Measurements from ENCODE around the gene KLHL17.

Gene KLHL17

GRCh38 chr1:959731-960362, 537 bp upstream of the KLHL17 start:
- in situ Hi-C loops (cut with MboI; ENCODE audit: low sequenced_read_pairs, unreplicated experiment), result loop anchor here (10.0 kb wide), 1 partner anchor 55 kb away; no protein-coding TSS in a partner anchor
- TF ChIP-seq, protein P1, sequence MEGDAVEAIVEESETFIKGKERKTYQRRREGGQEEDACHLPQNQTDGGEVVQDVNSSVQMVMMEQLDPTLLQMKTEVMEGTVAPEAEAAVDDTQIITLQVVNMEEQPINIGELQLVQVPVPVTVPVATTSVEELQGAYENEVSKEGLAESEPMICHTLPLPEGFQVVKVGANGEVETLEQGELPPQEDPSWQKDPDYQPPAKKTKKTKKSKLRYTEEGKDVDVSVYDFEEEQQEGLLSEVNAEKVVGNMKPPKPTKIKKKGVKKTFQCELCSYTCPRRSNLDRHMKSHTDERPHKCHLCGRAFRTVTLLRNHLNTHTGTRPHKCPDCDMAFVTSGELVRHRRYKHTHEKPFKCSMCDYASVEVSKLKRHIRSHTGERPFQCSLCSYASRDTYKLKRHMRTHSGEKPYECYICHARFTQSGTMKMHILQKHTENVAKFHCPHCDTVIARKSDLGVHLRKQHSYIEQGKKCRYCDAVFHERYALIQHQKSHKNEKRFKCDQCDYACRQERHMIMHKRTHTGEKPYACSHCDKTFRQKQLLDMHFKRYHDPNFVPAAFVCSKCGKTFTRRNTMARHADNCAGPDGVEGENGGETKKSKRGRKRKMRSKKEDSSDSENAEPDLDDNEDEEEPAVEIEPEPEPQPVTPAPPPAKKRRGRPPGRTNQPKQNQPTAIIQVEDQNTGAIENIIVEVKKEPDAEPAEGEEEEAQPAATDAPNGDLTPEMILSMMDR (IDR thresholded peaks at IDR 0.05; ENCODE audit: borderline replicate concordance, control extremely low read depth, extremely low read depth, insufficient read depth, missing control alignments), result no peak
- no peak for DNase-seq (ENCODE audit: low spot score)

GRCh38 chr1:961132-961669, 817 bp downstream of the KLHL17 start:
- DNase-seq (ENCODE audit: low spot score), result no peak
- TF ChIP-seq, protein P1 (IDR thresholded peaks at IDR 0.05; ENCODE audit: borderline replicate concordance, control extremely low read depth, extremely low read depth, insufficient read depth, missing control alignments), result no peak
- in situ Hi-C loops (cut with MboI; ENCODE audit: low sequenced_read_pairs, unreplicated experiment), result loop anchor here (10.0 kb wide), 1 partner anchor 56 kb away; no protein-coding TSS in a partner anchor

GRCh38 chr1:962381-963300, 2.3 kb downstream of the KLHL17 start:
- no peak for DNase-seq (ENCODE audit: low spot score)
- in situ Hi-C loops (cut with MboI; ENCODE audit: low sequenced_read_pairs, unreplicated experiment), result loop anchor here (10.0 kb wide), 1 partner anchor 58 kb away; no protein-coding TSS in a partner anchor
- TF ChIP-seq, protein P1 (IDR thresholded peaks at IDR 0.05; ENCODE audit: borderline replicate concordance, control extremely low read depth, extremely low read depth, insufficient read depth, missing control alignments), result no peak

DNA sequence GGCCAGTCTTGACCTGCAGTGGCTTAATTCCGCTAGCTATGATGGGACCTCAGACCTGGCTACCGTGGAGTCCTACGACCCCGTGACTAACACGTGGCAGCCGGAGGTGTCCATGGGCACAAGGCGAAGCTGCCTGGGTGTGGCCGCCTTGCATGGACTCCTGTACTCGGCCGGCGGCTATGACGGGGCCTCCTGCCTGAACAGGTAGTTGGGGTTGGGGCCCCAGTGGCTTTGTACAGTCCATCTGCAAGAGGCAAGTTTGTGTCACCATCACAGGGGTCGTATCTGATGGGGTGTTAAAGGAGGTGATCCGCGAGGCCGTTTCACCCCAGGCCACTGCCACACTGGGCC, 2.9 kb downstream of the KLHL17 start:
- in situ Hi-C loops (cut with MboI; ENCODE audit: low sequenced_read_pairs, unreplicated experiment), result loop anchor here (10.0 kb wide), 1 partner anchor 58 kb away; no protein-coding TSS in a partner anchor
- DNase-seq (ENCODE audit: low spot score), result no peak
- TF ChIP-seq, protein P1 (IDR thresholded peaks at IDR 0.05; ENCODE audit: borderline replicate concordance, control extremely low read depth, extremely low read depth, insufficient read depth, missing control alignments), result no peak

DNA sequence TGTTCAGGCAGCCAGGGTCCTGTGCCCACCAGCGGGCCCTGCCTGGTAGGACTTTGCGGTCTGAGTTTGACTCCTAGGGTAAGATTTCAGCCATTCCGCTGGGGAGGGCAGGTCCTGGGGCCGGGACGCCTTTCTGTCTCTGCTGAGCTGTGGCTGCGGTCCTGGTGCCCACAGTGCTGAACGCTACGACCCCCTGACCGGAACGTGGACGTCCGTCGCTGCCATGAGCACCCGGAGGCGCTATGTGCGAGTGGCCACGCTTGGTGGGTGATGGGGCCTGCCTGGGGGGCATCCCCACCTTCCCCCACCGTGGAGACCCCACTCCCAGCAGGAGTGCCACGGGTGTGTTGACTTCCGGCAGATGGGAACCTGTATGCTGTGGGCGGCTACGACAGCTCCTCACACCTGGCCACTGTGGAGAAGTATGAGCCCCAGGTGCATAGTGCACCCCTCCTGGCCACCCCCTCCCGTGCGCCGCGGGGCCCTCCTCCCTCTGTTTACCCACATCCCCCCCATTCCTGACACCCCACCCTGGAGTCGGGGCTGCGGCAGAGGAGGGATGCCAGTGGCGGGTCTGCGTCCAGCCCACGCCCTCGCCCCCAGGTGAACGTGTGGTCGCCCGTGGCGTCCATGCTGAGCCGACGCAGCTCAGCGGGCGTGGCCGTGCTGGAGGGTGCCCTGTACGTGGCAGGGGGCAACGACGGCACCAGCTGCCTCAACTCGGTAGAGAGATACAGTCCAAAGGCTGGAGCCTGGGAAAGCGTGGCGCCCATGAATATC, 3.6 kb downstream of the KLHL17 start:
- no peak for DNase-seq (ENCODE audit: low spot score)
- TF ChIP-seq, protein P1 (IDR thresholded peaks at IDR 0.05; ENCODE audit: borderline replicate concordance, control extremely low read depth, extremely low read depth, insufficient read depth, missing control alignments), result no peak
- in situ Hi-C loops (cut with MboI; ENCODE audit: low sequenced_read_pairs, unreplicated experiment), result loop anchor here (10.0 kb wide), 1 partner anchor 59 kb away; no protein-coding TSS in a partner anchor
